COLO829 (cell line): ENCODE data around the gene TBX18.
A peak's percentile ranks its signal among the peaks of the same experiment; 100 is the strongest.

Source experiments
- DNase-seq: peaks from one replicate; pipeline ENCODE4 v3.0.0; 2012; ENCODE audit warnings: low spot score

Gene TBX18

GRCh38 chr6:84748376-84748775 lies 16.0 kb downstream of the TBX18 start:
- DNase-seq, result no peak

- no peak for DNase-seq
These were observed 20.8 kb downstream of the TBX18 start for GRCh38 chr6:84743616-84744015.

- DNase-seq, result no peak
These were observed 24.0 kb downstream of the TBX18 start for GRCh38 chr6:84740385-84740784.

GRCh38 chr6:84739866-84740208 lies 24.6 kb downstream of the TBX18 start:
- no peak for DNase-seq

- no peak for DNase-seq
These were observed 25.2 kb downstream of the TBX18 start for GRCh38 chr6:84738996-84739865.

GRCh38 chr6:84733889-84734288 lies 30.5 kb downstream of the TBX18 start:
- DNase-seq, result no peak

GRCh38 chr6:84731901-84732300 lies 32.5 kb downstream of the TBX18 start:
- DNase-seq, result no peak

GRCh38 chr6:84731401-84731800 lies 33.0 kb downstream of the TBX18 start:
- DNase-seq, result no peak

- peak; percentile 11 for DNase-seq
These were observed 35.8 kb downstream of the TBX18 start for GRCh38 chr6:84728602-84729001.

GRCh38 chr6:84719152-84719551 lies 45.2 kb downstream of the TBX18 start:
- DNase-seq, result no peak

- DNase-seq, result no peak
These were observed 46.1 kb downstream of the TBX18 start for GRCh38 chr6:84718038-84718955.

GRCh38 chr6:84709121-84709520 lies 55.3 kb downstream of the TBX18 start:
- DNase-seq, result no peak

GRCh38 chr6:84707171-84707570 lies 57.2 kb downstream of the TBX18 start:
- no peak for DNase-seq

- DNase-seq, result no peak
These were observed 68.2 kb downstream of the TBX18 start for GRCh38 chr6:84696166-84696565.

GRCh38 chr6:84691978-84692623 lies 72.3 kb downstream of the TBX18 start:
- no peak for DNase-seq

- no peak for DNase-seq
These were observed 76.1 kb downstream of the TBX18 start for GRCh38 chr6:84688141-84688873.

GRCh38 chr6:84687431-84687830 lies 77.0 kb downstream of the TBX18 start:
- DNase-seq, result no peak

GRCh38 chr6:84685983-84686584 lies 78.3 kb downstream of the TBX18 start:
- DNase-seq, result peak; percentile 5

- no peak for DNase-seq
These were observed 82.6 kb downstream of the TBX18 start for GRCh38 chr6:84681693-84682326.

GRCh38 chr6:84675651-84676050 lies 88.7 kb downstream of the TBX18 start:
- DNase-seq, result no peak

- DNase-seq, result no peak
These were observed 90.0 kb downstream of the TBX18 start for GRCh38 chr6:84674395-84674794.
